Measurements from ENCODE around the gene SHQ1. TPM values are rescaled to one million over a fixed set of nuclear protein-coding genes. Genes with fewer than 3 reads are reported as not detected.

The SHQ1 gene
- total RNA-seq, 2 experiments from 2014 or later: 29.8 to 31.4 TPM

- intact Hi-C loops (cut with micrococcal nuclease): no loop called here
- H3K27me3 Mint-ChIP-seq: no peaks in the 10 kb centered on the region
- no peaks in the 10 kb centered on the region for H3K9me3 Mint-ChIP-seq
- H3K4me3 Mint-ChIP-seq: no peak overlapping the region
- peaks cover 3% of the 10 kb centered on the region for H3K4me1 Mint-ChIP-seq (ENCODE audit: low read depth)
- ChIA-PET CTCF (interaction anchor here (1.6 to 2.2 kb wide), 3 partner anchors 11 to 18 kb away, joined by 4 to 15 read pairs (median 6); no protein-coding TSS in a partner anchor), POLR2A (interaction anchor here (0.9 kb wide), 1 partner anchor 11 kb away, joined by 3 read pairs; no protein-coding TSS in a partner anchor)
- no peak overlapping the region for H3K27ac Mint-ChIP-seq
- TF ChIP-seq CTCF (IDR thresholded peaks at IDR 0.05): no peak
- DNase-seq (no peak), ATAC-seq (no peak)
- peaks cover 46% of the 10 kb centered on the region for H3K36me3 Mint-ChIP-seq (ENCODE audit: low read depth)
These were observed 11.3 kb downstream of the SHQ1 start for GRCh38 chr3:72836923-72837322.

- Mint-ChIP-seq H3K4me3 (no peak overlapping the region), H3K27ac (no peak overlapping the region), H3K27me3 (no peaks in the 10 kb centered on the region), H3K36me3 (ENCODE audit: low read depth) (peaks cover 43% of the 10 kb centered on the region), H3K9me3 (no peaks in the 10 kb centered on the region), H3K4me1 (ENCODE audit: low read depth) (peaks cover 2% of the 10 kb centered on the region)
- no peak for ATAC-seq
- intact Hi-C loops (cut with micrococcal nuclease): no loop called here
- ChIA-PET CTCF (interaction anchor here (1.6 kb wide), 1 partner anchor 10 kb away, joined by 6 read pairs; no protein-coding TSS in a partner anchor), POLR2A (interaction anchor here (0.9 kb wide), 1 partner anchor 10 kb away, joined by 3 read pairs; no protein-coding TSS in a partner anchor)
- no peak for TF ChIP-seq CTCF (IDR thresholded peaks at IDR 0.05)
- DNase-seq: no peak
These were observed 11.8 kb downstream of the SHQ1 start for GRCh38 chr3:72836416-72836815.

- CTCF ChIA-PET: interaction anchor here (1.0 to 2.0 kb wide), 3 partner anchors 8 to 255 kb away, joined by 4 to 17 read pairs (median 5); no protein-coding TSS in a partner anchor
- intact Hi-C loops (cut with micrococcal nuclease): no loop called here
- Mint-ChIP-seq H3K27me3 (no peaks in the 10 kb centered on the region), H3K36me3 (ENCODE audit: low read depth) (peaks cover 31% of the 10 kb centered on the region), H3K4me3 (no peak overlapping the region), H3K4me1 (ENCODE audit: low read depth) (peaks cover 6% of the 10 kb centered on the region), H3K27ac (no peak overlapping the region), H3K9me3 (no peaks in the 10 kb centered on the region)
- ATAC-seq (no peak), DNase-seq (no peak)
- no peak for TF ChIP-seq CTCF (IDR thresholded peaks at IDR 0.05)
- POLR2A ChIA-PET: no interaction called here
These were observed 17.6 kb downstream of the SHQ1 start for GRCh38 chr3:72830452-72831223.

GRCh38 chr3:72829701-72830100 is 18.5 kb downstream of the SHQ1 start:
- no peak overlapping the region for H3K4me3 Mint-ChIP-seq
- DNase-seq (no peak), ATAC-seq (no peak)
- TF ChIP-seq CTCF (IDR thresholded peaks at IDR 0.05): no peak
- H3K36me3 Mint-ChIP-seq (ENCODE audit: low read depth): peaks cover 24% of the 10 kb centered on the region
- intact Hi-C loops (cut with micrococcal nuclease): loop anchor here (10.0 kb wide), 2 partner anchors 565 to 1105 kb away; partner anchors contain the start of gene EIF4E3
- H3K27me3 Mint-ChIP-seq: no peaks in the 10 kb centered on the region
- CTCF ChIA-PET: interaction anchor here (1.0 to 2.0 kb wide), 3 partner anchors 8 to 256 kb away, joined by 4 to 17 read pairs (median 5); no protein-coding TSS in a partner anchor
- peaks cover 6% of the 10 kb centered on the region for H3K4me1 Mint-ChIP-seq (ENCODE audit: low read depth)
- POLR2A ChIA-PET: no interaction called here
- no peaks in the 10 kb centered on the region for H3K9me3 Mint-ChIP-seq
- no peak overlapping the region for H3K27ac Mint-ChIP-seq
